HG02840 (cell line): ENCODE measurements around the gene UPF2.

ENCODE experiments used
- ATAC-seq: cut with Tn5 transposase; IDR thresholded peaks from one replicate; pipeline ENCODE4 v1.9.1; 2021; ENCODE audit warnings: mild to moderate bottlenecking, moderate library complexity, moderate number of reproducible peaks; ENCODE audit not compliant: unreplicated experiment, low FRiP score

The UPF2 gene

GRCh38 chr10:11913079-11913641 is 129.4 kb downstream of the UPF2 start:
- no peak for ATAC-seq

- no peak for ATAC-seq
Measured at GRCh38 chr10:11910102-11910501, 132.5 kb downstream of the UPF2 start.

DNA sequence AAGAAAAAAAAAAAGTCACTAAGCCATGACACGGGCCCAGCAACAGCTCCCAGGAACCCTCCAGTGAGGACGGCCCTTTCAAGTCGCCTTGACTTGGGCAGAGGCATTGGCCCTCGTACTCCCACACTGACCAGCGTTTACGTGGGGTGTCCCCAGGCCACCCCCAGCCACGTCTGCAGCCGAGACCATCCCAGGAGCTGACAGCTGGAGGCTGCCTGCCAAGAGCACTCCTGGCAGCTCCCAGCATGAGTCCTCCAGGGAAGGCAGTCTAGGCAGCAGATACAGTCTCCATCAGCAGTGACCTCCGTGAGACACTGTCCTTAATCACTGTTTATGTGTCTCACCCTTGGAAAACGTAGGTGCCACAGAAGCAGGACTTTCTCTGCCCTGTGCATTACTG is 133.0 kb downstream of the UPF2 start:
- ATAC-seq = no peak

DNA sequence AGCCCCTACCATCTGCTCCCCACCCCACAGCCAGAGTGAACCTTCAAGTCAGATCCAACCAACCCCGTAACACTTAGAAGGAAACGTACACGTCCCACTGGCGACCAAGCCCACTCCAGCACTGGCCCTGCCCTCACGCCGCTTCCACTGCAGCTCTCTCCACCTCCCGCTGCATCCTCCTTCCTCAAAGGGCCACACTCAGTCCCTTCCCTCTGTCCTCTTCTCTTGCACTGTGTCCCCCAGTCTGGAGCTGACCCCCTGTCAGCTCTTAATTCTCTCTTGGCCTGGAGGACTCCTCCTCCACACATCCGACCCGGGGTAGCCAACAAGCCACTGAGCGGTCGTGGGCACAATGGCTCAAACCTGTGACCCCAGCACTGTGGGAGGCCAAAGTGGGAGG is 133.6 kb downstream of the UPF2 start:
- no peak for ATAC-seq

DNA sequence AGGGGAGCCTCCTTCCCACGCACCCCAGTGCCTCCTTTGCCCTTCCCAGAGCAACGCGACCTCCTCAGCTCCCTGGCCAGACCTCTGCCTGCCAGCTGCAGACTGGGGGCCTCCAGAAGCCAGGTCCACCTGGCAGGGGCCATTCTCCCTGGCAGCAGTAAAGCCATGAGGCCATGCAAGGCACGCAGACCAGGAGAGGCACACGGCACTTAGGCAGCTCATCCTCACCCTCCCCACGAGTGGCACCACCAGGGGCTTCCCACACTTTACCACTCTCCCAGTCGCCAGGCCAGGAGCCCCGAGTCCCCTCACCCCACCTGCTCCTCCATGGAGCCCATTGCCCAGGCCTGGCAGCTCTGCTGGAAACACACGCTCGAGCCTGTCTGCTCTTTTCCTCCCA is 134.1 kb downstream of the UPF2 start:
- ATAC-seq = no peak

DNA sequence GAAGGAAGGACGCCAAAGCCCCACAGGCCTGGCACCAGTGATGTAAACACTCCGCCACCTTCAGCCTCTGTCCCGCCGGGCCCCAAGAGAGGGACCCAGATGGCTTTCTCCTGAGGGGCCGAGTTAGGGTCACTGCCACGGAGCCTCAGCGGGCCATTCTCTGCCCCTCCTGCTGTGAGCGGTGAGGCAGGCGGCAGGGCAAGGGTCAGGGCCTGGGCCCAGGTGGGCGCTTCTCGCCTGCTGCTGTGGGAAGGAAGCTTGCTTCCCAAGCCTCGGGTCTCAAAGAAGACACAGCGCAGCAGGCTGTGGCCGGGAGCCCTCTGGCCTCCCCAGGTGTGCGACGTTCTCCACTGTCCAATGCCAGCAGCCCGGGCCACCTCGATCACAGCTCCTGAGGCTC is 134.7 kb downstream of the UPF2 start:
- ATAC-seq = no peak

GRCh38 chr10:11906714-11907113 is 135.9 kb downstream of the UPF2 start:
- no peak for ATAC-seq

DNA sequence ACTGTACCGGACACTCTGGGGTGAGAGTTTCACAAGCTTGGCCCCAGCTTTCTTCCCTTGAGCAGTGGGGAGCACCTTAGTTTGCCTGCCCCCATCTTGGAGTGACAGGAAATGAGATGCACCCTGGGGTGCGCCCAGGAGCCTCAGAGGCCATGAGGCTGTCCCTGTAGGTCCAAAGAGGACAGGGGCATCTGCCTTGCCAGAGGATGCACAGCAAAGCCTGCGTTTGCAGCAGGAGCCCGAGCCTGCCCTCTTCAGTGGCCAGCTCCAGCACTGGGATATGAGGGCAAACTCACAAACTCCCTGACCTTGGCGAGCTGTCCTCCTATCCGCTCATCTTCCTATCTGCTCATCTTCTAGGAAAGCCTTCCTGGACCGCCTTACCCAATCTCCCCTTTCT is 140.0 kb downstream of the UPF2 start:
- ATAC-seq = no peak

- ATAC-seq = no peak
Measured at GRCh38 chr10:11901833-11902475, 140.7 kb downstream of the UPF2 start.

GRCh38 chr10:11901454-11901832 is 141.2 kb downstream of the UPF2 start:
- no peak for ATAC-seq

- no peak for ATAC-seq
Measured at GRCh38 chr10:11901036-11901301, 141.6 kb downstream of the UPF2 start.

GRCh38 chr10:11899067-11899876 is 143.3 kb downstream of the UPF2 start:
- no peak for ATAC-seq

DNA sequence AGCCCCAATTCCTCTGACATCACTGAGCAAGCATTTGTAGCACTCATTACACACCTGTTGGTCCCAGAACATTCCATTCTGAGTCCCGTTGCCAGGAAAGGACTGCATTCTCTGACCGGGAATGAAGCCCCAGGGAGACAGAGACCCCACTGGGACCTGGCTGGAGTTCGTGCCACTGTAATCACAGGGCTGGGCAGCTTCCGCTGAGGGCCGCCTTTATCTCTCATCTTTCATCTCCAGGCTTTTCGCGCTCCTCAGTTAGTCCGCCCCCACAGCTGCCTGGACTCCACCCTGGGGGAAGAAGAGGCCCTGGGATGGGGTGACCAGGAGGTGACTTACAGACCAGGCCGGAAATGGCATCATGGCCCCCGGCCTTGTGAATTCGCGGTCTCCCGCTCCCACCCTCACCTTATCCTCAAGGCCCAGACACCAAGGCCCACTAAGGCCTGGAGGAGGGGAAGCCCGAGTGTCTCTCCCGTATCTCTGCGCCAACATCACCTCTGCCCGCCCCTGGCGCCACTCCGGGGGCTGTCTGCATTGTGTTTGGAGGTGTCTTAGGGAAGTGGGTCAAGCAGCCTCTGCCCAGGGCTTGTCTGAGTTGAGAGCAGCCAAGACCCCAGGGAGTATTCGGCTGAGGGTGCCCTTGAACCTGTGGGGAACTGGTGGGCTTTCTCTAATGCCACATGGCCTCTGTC is 144.1 kb downstream of the UPF2 start:
- no peak for ATAC-seq

- no peak for ATAC-seq
Measured at GRCh38 chr10:11898033-11898371, 144.6 kb downstream of the UPF2 start.

GRCh38 chr10:11896549-11897200 is 145.9 kb downstream of the UPF2 start:
- ATAC-seq = no peak

DNA sequence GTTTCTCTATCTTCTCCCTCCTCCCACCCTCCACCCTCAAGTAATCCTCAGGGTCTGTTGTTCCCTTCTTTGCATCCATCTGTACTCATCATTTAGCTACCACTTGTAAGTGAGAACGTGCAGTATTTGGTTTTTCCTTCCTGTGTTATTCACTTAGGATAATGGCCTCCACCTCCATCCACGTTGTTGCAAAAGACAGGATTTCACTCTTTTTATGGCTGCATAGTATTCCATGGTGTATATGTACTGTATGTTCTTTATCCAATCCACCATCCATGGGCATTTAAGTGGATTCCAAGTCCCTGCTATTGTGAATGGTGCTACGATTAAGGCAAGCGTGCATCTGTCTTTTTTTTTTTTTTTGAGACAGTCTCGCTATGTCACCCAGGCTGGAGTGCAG is 147.0 kb downstream of the UPF2 start:
- no peak for ATAC-seq

- no peak for ATAC-seq
Measured at GRCh38 chr10:11895108-11895466, 147.5 kb downstream of the UPF2 start.

GRCh38 chr10:11894381-11895107 is 148.1 kb downstream of the UPF2 start:
- ATAC-seq = no peak

DNA sequence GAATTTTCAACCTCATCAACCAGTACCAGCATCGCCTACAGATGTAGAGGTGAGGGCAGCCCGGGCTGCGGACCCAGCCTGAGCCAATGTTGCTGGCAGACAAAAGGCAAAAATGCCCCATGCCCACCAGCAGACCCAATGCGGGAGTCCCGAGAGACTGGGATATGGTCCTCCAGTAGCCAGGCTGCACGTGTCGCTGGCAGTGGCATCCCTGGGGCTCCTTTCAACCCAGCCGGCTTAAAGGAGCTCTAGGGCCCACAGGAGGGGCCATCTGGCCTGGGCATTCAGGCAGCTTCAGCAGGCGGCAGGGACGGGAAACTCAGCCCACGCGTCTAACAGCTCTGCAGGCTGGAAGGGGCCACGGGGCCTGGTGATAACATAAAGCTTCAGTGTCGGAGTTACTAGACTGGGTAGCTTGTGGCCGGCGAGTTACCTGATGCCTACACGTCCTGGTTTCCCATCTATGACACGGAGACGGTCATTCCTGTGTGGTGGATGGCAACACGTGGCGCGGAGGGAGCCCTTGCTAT is 148.8 kb downstream of the UPF2 start:
- ATAC-seq = no peak

DNA sequence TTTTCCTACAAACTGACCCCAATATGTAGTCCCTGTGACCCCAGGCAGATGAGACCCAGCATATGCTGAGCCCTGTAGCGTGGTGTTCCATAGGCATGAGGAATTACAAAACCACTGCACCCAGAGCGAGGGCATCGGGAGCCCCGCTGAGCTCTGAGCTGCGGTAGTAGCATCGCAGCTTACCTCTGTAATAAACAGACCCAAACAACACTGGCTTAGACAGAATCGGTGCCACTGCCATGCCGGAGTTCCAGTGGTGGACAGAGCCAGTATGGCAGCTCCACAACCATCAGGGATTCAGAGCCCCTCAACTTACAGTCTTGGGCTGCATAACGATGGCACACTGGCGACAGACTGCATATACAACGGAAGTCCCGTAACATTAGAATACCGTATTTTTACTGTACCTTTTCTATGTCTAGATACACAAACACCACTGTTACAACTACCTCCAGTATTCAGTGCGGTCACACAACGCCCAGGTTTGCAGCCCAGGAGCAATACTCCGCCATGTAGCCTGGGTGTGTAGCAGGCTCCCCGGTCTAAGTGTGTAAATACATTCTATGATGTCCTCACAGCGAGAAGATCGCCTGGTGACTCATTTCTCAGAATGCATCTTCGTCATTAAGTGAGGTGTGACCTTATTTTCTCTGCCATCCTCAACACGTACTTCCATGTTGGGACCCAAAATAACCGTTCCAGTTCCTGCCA is 150.7 kb downstream of the UPF2 start:
- no peak for ATAC-seq
